ENCODE data around the gene KIF3B. TPM values are rescaled to one million over a fixed set of nuclear protein-coding genes. Genes with fewer than 3 reads are reported as not detected.
A peak's percentile ranks its signal among the peaks of the same experiment; 100 is the strongest.

KIF3B gene
- total RNA-seq, 1 donor = 33.1 TPM

- peak overlapping the region; percentile 88 for H3K4me3 ChIP-seq (ENCODE audit: low read depth, low read length)
- TF ChIP-seq CTCF (IDR thresholded peaks at IDR 0.05; ENCODE audit: insufficient read depth, low read length) = no peak
- DNase-seq (ENCODE audit: low read depth) = no peak
Observed at GRCh38 chr20:32360333-32360634, 82.8 kb downstream of the KIF3B start.

- H3K4me3 ChIP-seq (ENCODE audit: low read depth, low read length) = no peak overlapping the region
- TF ChIP-seq CTCF (IDR thresholded peaks at IDR 0.05; ENCODE audit: insufficient read depth, low read length) = no peak
- DNase-seq (ENCODE audit: low read depth) = peak; percentile 28
Observed at GRCh38 chr20:32362901-32363364, 85.5 kb downstream of the KIF3B start.

GRCh38 chr20:32363492-32363891, 86.0 kb downstream of the KIF3B start:
- no peak overlapping the region for H3K4me3 ChIP-seq (ENCODE audit: low read depth, low read length)
- no peak for DNase-seq (ENCODE audit: low read depth)
- TF ChIP-seq CTCF (IDR thresholded peaks at IDR 0.05; ENCODE audit: insufficient read depth, low read length) = no peak

- H3K4me3 ChIP-seq (ENCODE audit: low read depth, low read length) = no peak overlapping the region
- TF ChIP-seq CTCF (IDR thresholded peaks at IDR 0.05; ENCODE audit: insufficient read depth, low read length) = no peak
- no peak for DNase-seq (ENCODE audit: low read depth)
Observed at GRCh38 chr20:32364554-32365208, 87.2 kb downstream of the KIF3B start.

- no peak overlapping the region for H3K4me3 ChIP-seq (ENCODE audit: low read depth, low read length)
- TF ChIP-seq CTCF (IDR thresholded peaks at IDR 0.05; ENCODE audit: insufficient read depth, low read length) = no peak
- DNase-seq (ENCODE audit: low read depth) = no peak
Observed at GRCh38 chr20:32365564-32365963, 88.1 kb downstream of the KIF3B start.

GRCh38 chr20:32366380-32366779, 88.9 kb downstream of the KIF3B start:
- no peak overlapping the region for H3K4me3 ChIP-seq (ENCODE audit: low read depth, low read length)
- no peak for TF ChIP-seq CTCF (IDR thresholded peaks at IDR 0.05; ENCODE audit: insufficient read depth, low read length)
- no peak for DNase-seq (ENCODE audit: low read depth)

- DNase-seq (ENCODE audit: low read depth) = no peak
- TF ChIP-seq CTCF (IDR thresholded peaks at IDR 0.05; ENCODE audit: insufficient read depth, low read length) = no peak
- H3K4me3 ChIP-seq (ENCODE audit: low read depth, low read length) = no peak overlapping the region
Observed at GRCh38 chr20:32368323-32368722, 90.9 kb downstream of the KIF3B start.

All from fibroblast of the aortic adventitia (primary cell).